GM06990 (cell line): Measurements from ENCODE around the gene IFT25.
"Not testable (repeated sequence)": the region's sequence is repeated elsewhere in the genome, so short reads cannot be mapped to it uniquely, and the experiment has no call there.

ENCODE experiments used
- DNase-seq: peaks from one replicate; pipeline ENCODE4 v3.0.0-alpha.2; 2011; ENCODE audit not compliant: insufficient read length; ENCODE audit errors: extremely low read depth
- H3K27me3 ChIP-seq: replicated peaks from 2 replicates; pipeline ENCODE4 v1.6.0; 2011; ENCODE audit warnings: low read length; ENCODE audit not compliant: control insufficient read depth, insufficient read depth
- H3K36me3 ChIP-seq: 2 replicates; pipeline ENCODE4 v1.5.1; 2011; ENCODE audit warnings: low read length; ENCODE audit not compliant: control insufficient read depth, insufficient read depth
- H3K4me3 ChIP-seq: replicated peaks from 2 replicates; pipeline ENCODE4 v1.5.1; 2011; ENCODE audit warnings: low read depth, mild to moderate bottlenecking, control low read depth, low read length
- TF ChIP-seq, protein P1 (sequence below): IDR thresholded peaks from 2 replicates; pipeline ENCODE4 v1.5.1; 2011; ENCODE audit warnings: low read length, control low read depth, mild to moderate bottlenecking, inconsistent platforms; ENCODE audit not compliant: insufficient read depth, poor library complexity, severe bottlenecking

Gene IFT25

DNA sequence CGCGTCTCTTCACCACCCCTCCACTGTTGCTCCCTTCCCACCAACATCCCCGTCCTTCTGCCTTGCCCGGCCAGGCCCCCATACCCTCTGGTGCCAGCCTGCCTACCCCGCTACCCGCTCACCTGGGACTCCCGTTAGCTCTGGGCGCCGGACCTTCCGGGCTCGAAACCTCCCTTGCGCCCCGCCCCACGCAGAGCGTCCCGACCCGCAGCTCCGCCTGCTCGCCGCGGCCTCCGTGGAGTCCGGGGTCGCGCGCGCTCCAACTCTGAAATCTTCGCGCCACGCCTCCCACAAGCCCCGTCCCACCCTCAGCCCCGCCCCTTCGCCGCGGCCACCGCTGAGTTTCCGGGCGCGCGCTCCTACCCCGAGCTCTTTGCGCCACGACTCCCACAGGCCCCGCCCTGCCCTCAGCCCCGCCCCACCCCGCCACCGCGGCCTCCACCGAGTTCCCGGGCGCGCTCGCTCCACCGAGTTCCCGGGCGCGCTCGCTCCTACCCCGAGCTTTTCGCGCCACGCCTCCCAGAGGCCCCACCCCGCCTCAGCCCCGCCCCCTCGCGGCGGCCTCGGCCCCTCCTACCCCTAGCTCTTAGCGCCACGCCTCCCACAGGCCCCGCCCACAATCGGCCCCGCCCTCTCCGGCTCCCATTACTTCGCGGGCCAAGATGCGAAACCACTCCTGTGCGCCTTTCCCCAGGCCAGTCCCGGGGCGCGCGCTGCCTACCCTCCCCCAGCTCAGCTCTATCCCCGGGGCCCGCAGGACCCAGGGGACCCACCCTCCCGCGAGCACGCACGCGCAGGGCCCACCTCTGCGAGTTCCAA, at the start of gene IFT25:
IFT25 (minus strand) TSS at position 267 of the 819 bp plus-strand sequence. CDS start 5,617 bp downstream, outside the sequence.
- DNase-seq = peak; percentile 96
- Histone ChIP-seq H3K4me3 (peak within 1 kb of the TSS; percentile 92), H3K27me3 (no peaks in the 10 kb centered on the region), H3K36me3 (no peaks in the 10 kb centered on the region)
- TF ChIP-seq, protein P1, sequence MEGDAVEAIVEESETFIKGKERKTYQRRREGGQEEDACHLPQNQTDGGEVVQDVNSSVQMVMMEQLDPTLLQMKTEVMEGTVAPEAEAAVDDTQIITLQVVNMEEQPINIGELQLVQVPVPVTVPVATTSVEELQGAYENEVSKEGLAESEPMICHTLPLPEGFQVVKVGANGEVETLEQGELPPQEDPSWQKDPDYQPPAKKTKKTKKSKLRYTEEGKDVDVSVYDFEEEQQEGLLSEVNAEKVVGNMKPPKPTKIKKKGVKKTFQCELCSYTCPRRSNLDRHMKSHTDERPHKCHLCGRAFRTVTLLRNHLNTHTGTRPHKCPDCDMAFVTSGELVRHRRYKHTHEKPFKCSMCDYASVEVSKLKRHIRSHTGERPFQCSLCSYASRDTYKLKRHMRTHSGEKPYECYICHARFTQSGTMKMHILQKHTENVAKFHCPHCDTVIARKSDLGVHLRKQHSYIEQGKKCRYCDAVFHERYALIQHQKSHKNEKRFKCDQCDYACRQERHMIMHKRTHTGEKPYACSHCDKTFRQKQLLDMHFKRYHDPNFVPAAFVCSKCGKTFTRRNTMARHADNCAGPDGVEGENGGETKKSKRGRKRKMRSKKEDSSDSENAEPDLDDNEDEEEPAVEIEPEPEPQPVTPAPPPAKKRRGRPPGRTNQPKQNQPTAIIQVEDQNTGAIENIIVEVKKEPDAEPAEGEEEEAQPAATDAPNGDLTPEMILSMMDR = no peak

DNA sequence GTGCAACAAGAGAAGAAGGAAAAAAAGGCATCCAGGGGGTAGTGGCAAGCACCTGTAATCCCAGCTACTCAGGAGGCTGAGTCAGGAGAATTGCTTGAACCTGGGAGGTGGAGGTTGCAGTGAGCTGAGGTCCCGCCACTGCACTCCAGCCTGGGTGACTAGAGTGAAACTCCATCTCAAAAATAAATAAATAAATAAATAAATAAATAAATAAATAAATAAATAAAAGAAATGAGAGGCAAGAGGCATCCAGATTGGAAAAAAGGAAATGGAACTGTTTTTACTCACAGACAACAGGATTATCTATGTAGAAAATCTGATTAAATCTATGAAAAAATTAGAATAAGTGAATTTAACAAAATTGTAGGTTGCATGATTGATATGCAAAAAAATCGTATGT, 49.0 kb upstream of the IFT25 start:
- not testable (repeated sequence) for H3K27me3 ChIP-seq, H3K4me3 ChIP-seq, H3K36me3 ChIP-seq, DNase-seq

DNA sequence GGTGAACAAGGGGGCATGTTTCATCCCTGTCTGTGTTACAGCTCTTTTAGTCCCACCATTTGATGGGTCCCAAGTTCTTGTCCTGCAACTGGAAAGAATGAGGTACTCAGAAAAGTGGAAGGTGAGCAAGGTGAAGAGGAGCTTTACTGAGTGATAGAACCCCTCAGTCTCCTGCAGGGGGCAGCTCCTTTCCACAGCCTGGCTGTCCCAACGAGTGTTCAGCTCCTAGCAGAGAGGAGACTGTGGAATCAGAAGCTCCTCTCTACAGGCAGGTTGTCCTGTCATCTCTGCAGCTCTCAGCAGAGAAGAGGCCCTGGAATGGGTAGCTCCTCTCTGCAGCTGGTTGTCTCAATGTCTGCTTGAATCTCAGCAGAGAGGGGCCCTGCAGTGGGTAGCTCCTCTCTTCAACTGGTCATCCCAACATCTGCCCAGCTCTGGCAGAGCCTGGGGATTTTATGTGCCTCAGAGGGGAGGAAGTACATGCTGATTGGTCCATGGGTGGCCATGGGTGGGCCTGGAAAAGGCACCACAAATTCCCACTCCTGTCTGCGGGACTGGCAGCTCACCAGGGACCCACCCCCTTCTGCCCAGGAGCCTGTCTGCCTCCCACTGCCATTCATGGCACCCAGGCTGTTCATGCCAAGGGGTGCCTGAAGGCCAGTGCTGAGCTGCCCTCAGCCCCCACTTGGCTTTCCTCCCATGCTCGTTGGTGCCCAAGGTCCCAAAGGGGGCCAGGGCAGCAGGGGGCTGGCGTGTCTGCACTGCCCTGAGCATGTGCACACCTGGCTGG, 46.8 kb upstream of the IFT25 start:
- Histone ChIP-seq H3K27me3 (no peaks in the 10 kb centered on the region), H3K4me3 (no peak overlapping the region), H3K36me3 (no peaks in the 10 kb centered on the region)
- DNase-seq = no peak
- TF ChIP-seq, protein P1 = no peak

DNA sequence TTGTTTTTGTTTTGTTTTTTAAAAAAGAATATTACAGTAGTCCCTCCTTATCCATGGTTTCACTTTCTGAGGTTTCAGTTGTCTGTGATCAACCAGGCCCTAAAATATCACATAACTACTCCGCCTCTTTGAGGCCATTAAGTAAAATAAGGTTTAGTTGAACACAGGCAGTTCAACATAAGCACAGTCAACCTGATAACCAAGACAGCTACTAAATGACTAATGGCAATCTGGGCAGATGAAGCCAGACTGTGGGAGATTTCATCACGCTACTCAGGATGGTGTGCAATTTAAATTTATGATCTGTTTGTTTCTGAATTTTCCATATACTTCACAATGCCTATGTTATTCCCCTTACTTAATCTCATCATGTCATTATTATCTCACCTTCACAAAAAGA, 42.4 kb upstream of the IFT25 start:
- no peak for DNase-seq
- TF ChIP-seq, protein P1 = no peak
- Histone ChIP-seq H3K4me3 (no peak overlapping the region), H3K27me3 (no peaks in the 10 kb centered on the region), H3K36me3 (no peaks in the 10 kb centered on the region)

DNA sequence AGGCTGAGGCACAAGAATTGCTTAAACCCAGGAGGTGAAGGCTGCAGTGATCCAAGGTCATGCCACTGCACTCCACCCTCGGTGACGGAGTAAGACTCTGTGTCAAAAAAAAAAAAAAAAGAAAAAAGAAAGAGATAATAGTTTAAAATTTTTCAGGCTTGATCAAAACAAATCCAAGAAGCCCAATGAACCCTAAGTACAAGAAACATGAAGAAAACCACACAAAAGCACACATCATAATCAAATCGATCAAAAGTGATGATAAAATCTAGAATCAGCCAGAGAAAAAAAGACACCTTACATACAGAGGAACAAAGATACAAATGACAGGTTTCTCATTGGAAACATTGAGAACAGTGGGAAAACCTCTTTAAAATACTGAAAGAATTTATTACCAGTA, 41.0 kb upstream of the IFT25 start:
- no peak overlapping the region for H3K4me3 ChIP-seq
- TF ChIP-seq, protein P1 = no peak
- H3K36me3 ChIP-seq = no peaks in the 10 kb centered on the region
- no peaks in the 10 kb centered on the region for H3K27me3 ChIP-seq
- no peak for DNase-seq

DNA sequence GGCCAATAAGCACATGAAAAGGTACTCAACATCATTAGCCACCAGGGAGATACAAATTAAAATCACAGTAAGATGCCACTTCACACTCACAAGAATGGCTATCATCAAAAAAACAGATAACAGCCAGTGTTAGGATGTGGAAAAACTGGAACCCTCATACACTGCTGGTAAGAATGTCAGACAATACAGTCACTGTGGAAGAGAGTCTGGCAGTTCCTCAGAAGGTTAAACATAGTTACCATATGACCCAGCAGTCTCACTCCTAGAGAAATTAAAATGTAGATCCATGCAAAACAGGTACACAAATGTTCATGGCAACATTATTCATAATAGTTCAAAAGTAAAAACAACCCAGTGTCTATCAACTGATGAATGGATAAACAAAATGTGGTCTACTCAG, 39.2 kb upstream of the IFT25 start:
- TF ChIP-seq, protein P1 = no peak
- no peaks in the 10 kb centered on the region for H3K27me3 ChIP-seq
- no peaks in the 10 kb centered on the region for H3K36me3 ChIP-seq
- no peak overlapping the region for H3K4me3 ChIP-seq
- no peak for DNase-seq
